ENCODE results near the gene SEMA7A.

Gene SEMA7A

GRCh38 chr15:74427607-74428441 is 5.9 kb downstream of the SEMA7A start:
- TF ChIP-seq EZH2phosphoT487 (IDR thresholded peaks at IDR 0.05; ENCODE audit: borderline replicate concordance, low read length) (no peak), CTCF (IDR thresholded peaks at IDR 0.05; ENCODE audit: low read depth, low read length, poor library complexity, severe bottlenecking) (no peak)
- H3K4me3 ChIP-seq (ENCODE audit: low read length) = no peak overlapping the region
- H3K4me1 ChIP-seq (ENCODE audit: control insufficient read depth, low read length) = peaks cover 14% of the 10 kb centered on the region; the same call in 1 of the 2 replicates
- no peaks in the 10 kb centered on the region for H3K79me2 ChIP-seq (ENCODE audit: control insufficient read depth, low read length)
- no peak overlapping the region for H3K4me2 ChIP-seq (ENCODE audit: low read length)
- no peaks in the 10 kb centered on the region for H3K36me3 ChIP-seq (ENCODE audit: control insufficient read depth, low read length)
- no peaks in the 10 kb centered on the region for H3F3A ChIP-seq (ENCODE audit: control insufficient read depth, insufficient read depth)
- H3K27me3 ChIP-seq (ENCODE audit: control insufficient read depth, low read length) = peaks cover 98% of the 10 kb centered on the region
- no peaks in the 10 kb centered on the region for H3K9me2 ChIP-seq (replicated peaks; ENCODE audit: control insufficient read depth, low read length)
- peaks cover 23% of the 10 kb centered on the region for H4K20me1 ChIP-seq (ENCODE audit: control insufficient read depth, insufficient read depth, low read depth, low read length)
- H3K27ac ChIP-seq (ENCODE audit: low read depth, low read length) = no peak overlapping the region
- no peaks in the 10 kb centered on the region for H3K9me3 ChIP-seq (ENCODE audit: control insufficient read depth, insufficient read depth, low read length)

GRCh38 chr15:74426404-74427281 is 7.1 kb downstream of the SEMA7A start:
- Histone ChIP-seq H3K79me2 (ENCODE audit: control insufficient read depth, low read length) (no peaks in the 10 kb centered on the region), H3K36me3 (ENCODE audit: control insufficient read depth, low read length) (no peaks in the 10 kb centered on the region), H3F3A (ENCODE audit: control insufficient read depth, insufficient read depth) (no peaks in the 10 kb centered on the region), H3K9me2 (replicated peaks; ENCODE audit: control insufficient read depth, low read length) (no peaks in the 10 kb centered on the region), H4K20me1 (ENCODE audit: control insufficient read depth, insufficient read depth, low read depth, low read length) (peaks cover 18% of the 10 kb centered on the region; the same call in 1 of the 2 replicates), H3K4me2 (ENCODE audit: low read length) (no peak overlapping the region), H3K4me3 (ENCODE audit: low read length) (no peak overlapping the region), H3K27ac (ENCODE audit: low read depth, low read length) (no peak overlapping the region), H3K4me1 (ENCODE audit: control insufficient read depth, low read length) (peaks cover 13% of the 10 kb centered on the region; the same call in 1 of the 2 replicates), H3K27me3 (ENCODE audit: control insufficient read depth, low read length) (peaks cover 98% of the 10 kb centered on the region), H3K9me3 (ENCODE audit: control insufficient read depth, insufficient read depth, low read length) (no peaks in the 10 kb centered on the region)
- TF ChIP-seq CTCF (IDR thresholded peaks at IDR 0.05; ENCODE audit: low read depth, low read length, poor library complexity, severe bottlenecking) (no peak), EZH2phosphoT487 (IDR thresholded peaks at IDR 0.05; ENCODE audit: borderline replicate concordance, low read length) (no peak)

DNA sequence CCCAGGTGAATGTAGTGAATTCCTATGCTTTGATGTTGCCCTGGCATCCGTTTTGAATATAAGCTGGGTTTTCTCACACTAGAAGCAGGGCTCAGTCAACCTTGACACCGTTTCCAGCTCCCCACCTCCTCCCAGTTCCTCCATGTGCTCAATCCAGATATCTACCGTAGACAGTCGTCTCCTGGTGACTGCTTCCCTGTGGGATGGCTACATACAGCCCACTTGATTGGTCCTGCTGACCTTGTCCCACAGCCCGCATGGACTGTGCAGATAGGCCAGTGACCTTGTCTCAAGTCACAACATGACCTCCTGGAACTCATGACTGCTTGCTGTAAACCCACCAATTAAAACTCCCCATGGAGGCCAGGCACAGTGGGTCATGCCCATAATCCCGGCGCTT is 8.1 kb downstream of the SEMA7A start:
- Histone ChIP-seq H3K4me2 (ENCODE audit: low read length) (no peak overlapping the region), H3F3A (ENCODE audit: control insufficient read depth, insufficient read depth) (no peaks in the 10 kb centered on the region), H3K4me3 (ENCODE audit: low read length) (no peak overlapping the region), H4K20me1 (ENCODE audit: control insufficient read depth, insufficient read depth, low read depth, low read length) (peaks cover 16% of the 10 kb centered on the region; the same call in 1 of the 2 replicates), H3K9me3 (ENCODE audit: control insufficient read depth, insufficient read depth, low read length) (no peaks in the 10 kb centered on the region), H3K4me1 (ENCODE audit: control insufficient read depth, low read length) (peaks cover 13% of the 10 kb centered on the region; the same call in 1 of the 2 replicates), H3K9me2 (replicated peaks; ENCODE audit: control insufficient read depth, low read length) (no peaks in the 10 kb centered on the region), H3K27ac (ENCODE audit: low read depth, low read length) (no peak overlapping the region), H3K36me3 (ENCODE audit: control insufficient read depth, low read length) (no peaks in the 10 kb centered on the region), H3K27me3 (ENCODE audit: control insufficient read depth, low read length) (peaks cover 98% of the 10 kb centered on the region), H3K79me2 (ENCODE audit: control insufficient read depth, low read length) (no peaks in the 10 kb centered on the region)
- TF ChIP-seq CTCF (IDR thresholded peaks at IDR 0.05; ENCODE audit: low read depth, low read length, poor library complexity, severe bottlenecking) = no peak
